B cell (primary cell): ENCODE results near the gene PIK3R3. TPM values are rescaled to one million over a fixed set of nuclear protein-coding genes. Genes with fewer than 3 reads are reported as not detected.

ENCODE experiments used
- ATAC-seq: fragments of 200-7000 bp; cut with Tn5 transposase; one replicate; pipeline ENCODE4 v1.10.0; 2021; ENCODE audit warnings: low read depth, mild to moderate bottlenecking, moderate number of reproducible peaks, moderate library complexity
- CTCF ChIA-PET: fragments of 350-600 bp; sonication (Branson Sonifier 250); formaldehyde crosslinking; loops from one replicate; lab custom pipeline; 2021; ENCODE audit warnings: antibody characterized with exemption, inconsistent platforms; lab: Charles Lee
- POLR2A ChIA-PET: fragments of 350-600 bp; sonication (Branson Sonifier 250); formaldehyde crosslinking; loops from one replicate; lab custom pipeline; 2021; ENCODE audit warnings: antibody characterized with exemption; lab: Charles Lee
- DNase-seq: peaks from one replicate; pipeline ENCODE4 v3.0.0; 2013
- H2AFZ ChIP-seq: 2 replicates; pipeline ENCODE4 v1.6.1; 2012; ENCODE audit warnings: mild to moderate bottlenecking, low read depth, low read length; ENCODE audit not compliant: insufficient read depth, poor library complexity, severe bottlenecking
- H3K27ac ChIP-seq, 2 donors: 1 replicate in 1 of 2; 2 replicates in 1 of 2; pipeline ENCODE4 v1.5.1; 2012 to 2013; ENCODE audit warnings: low read length in 2 of 2, mild to moderate bottlenecking in 2 of 2, moderate library complexity in 1 of 2
- H3K27me3 ChIP-seq, 4 experiments: fragments of 200-600 bp in 1 of 4; sonication (generic) in 1 of 4; replicated peaks in 1 of 4; 1 replicate in 2 of 4; 2 replicates in 2 of 4; pipeline versions ENCODE4 v1.6.1 to v1.7.0; 2013 to 2016; ENCODE audit warnings: low read length in 3 of 4, mild to moderate bottlenecking in 2 of 4, mixed read lengths in 1 of 4, moderate library complexity in 1 of 4; ENCODE audit not compliant: insufficient read depth in 4 of 4, control insufficient read depth in 3 of 4; ENCODE audit errors: control extremely low read depth in 1 of 4
- H3K36me3 ChIP-seq, 2 experiments: replicated peaks in 1 of 2; 1 replicate in 1 of 2; 2 replicates in 1 of 2; pipeline versions ENCODE4 v1.6.1 to v1.7.1; 2013; ENCODE audit warnings: low read length in 1 of 2; ENCODE audit not compliant: insufficient read depth in 2 of 2, control insufficient read depth in 1 of 2; ENCODE audit errors: control extremely low read depth in 1 of 2, extremely low read depth in 1 of 2
- H3K4me1 ChIP-seq, 2 donors: fragments of 200-600 bp in 1 of 2; sonication (generic) in 1 of 2; 1 replicate in 1 of 2; 2 replicates in 1 of 2; pipeline versions ENCODE4 v1.5.1 to v1.6.1; 2013 to 2017; ENCODE audit warnings: low read length in 2 of 2; ENCODE audit not compliant: control insufficient read depth in 2 of 2, insufficient read depth in 2 of 2
- H3K4me2 ChIP-seq: replicated peaks from 2 replicates; pipeline ENCODE3; 2012; ENCODE audit warnings: mild to moderate bottlenecking, low read depth, low read length; ENCODE audit not compliant: poor library complexity, severe bottlenecking
- H3K4me3 ChIP-seq, 5 experiments: fragments of 200-600 bp in 1 of 5; sonication (generic) in 1 of 5; 1 replicate in 3 of 5; 2 replicates in 2 of 5; pipeline versions ENCODE4 v1.5.1 to v1.7.0; 2011 to 2016; ENCODE audit warnings: low read length in 4 of 5, mild to moderate bottlenecking in 4 of 5, low read depth in 2 of 5, control low read depth in 1 of 5, moderate library complexity in 1 of 5; ENCODE audit not compliant: insufficient read depth in 1 of 5; ENCODE audit errors: control extremely low read depth in 1 of 5, extremely low read depth in 1 of 5
- H3K79me2 ChIP-seq: fragments of 200-600 bp; sonication (generic); one replicate; pipeline ENCODE4 v1.6.0; 2016; ENCODE audit warnings: low read length; ENCODE audit not compliant: control insufficient read depth, insufficient read depth
- H3K9ac ChIP-seq: fragments of 200-600 bp; sonication (generic); 2 replicates; pipeline ENCODE4 v1.6.1; 2017; ENCODE audit warnings: mild to moderate bottlenecking, low read length, moderate library complexity
- H3K9me3 ChIP-seq, 3 donors: one replicate each; pipeline versions ENCODE4 v1.6.1 to v1.7.1; 2013; ENCODE audit warnings: low read length in 2 of 3; ENCODE audit not compliant: control insufficient read depth in 2 of 3, insufficient read depth in 1 of 3; ENCODE audit errors: control extremely low read depth in 1 of 3
- H4K20me1 ChIP-seq: 2 replicates; pipeline ENCODE4 v1.6.0; 2012; ENCODE audit warnings: mild to moderate bottlenecking, low read length; ENCODE audit not compliant: insufficient read depth, control insufficient read depth, poor library complexity, severe bottlenecking
- H3K27ac Mint-ChIP-seq: one replicate; pipeline ENCODE4 v1.8.0; 2021; ENCODE audit warnings: mixed read lengths
- H3K27me3 Mint-ChIP-seq: one replicate; pipeline ENCODE4 v1.8.0; 2021; ENCODE audit warnings: mixed read lengths
- H3K4me1 Mint-ChIP-seq: one replicate; pipeline ENCODE4 v1.8.0; 2021; ENCODE audit warnings: mixed read lengths
- H3K4me3 Mint-ChIP-seq: one replicate; pipeline ENCODE4 v1.8.0; 2021; ENCODE audit warnings: mixed read lengths
- H3K9me3 Mint-ChIP-seq: one replicate; pipeline ENCODE4 v1.8.0; 2022; ENCODE audit warnings: mixed read lengths; ENCODE audit not compliant: insufficient read depth
- CTCF ChIP-seq: fragments of 200-600 bp; IDR thresholded peaks from one replicate; pipeline ENCODE4 v1.8.0; 2022; ENCODE audit warnings: antibody characterized with exemption, mild to moderate bottlenecking
- EZH2 ChIP-seq: IDR thresholded peaks from 2 replicates; pipeline ENCODE4 v1.6.1; 2012; ENCODE audit warnings: borderline replicate concordance, low read depth, mild to moderate bottlenecking, moderate library complexity, low read length; ENCODE audit not compliant: insufficient read depth, poor library complexity, severe bottlenecking
- WGBS: methylation state at CpG from one replicate; pipeline ENCODE4 v1.1.5; 2013; ENCODE audit warnings: missing lambda C conversion rate; ENCODE audit not compliant: insufficient coverage; 5-methylcytosine and 5-hydroxymethylcytosine counted together
- intact Hi-C: fragments of 100-400 bp; cut with micrococcal nuclease; formaldehyde crosslinking; loops from one replicate; pipeline ENCODE4 v1.10.0; 2022
- polyA plus RNA-seq: library from polyadenylated mRNA; depleted of rRNA; stranded (reverse); fragments of >200 nt; gene quantifications from 2 replicates; pipeline ENCODE4 v1.2.3, GENCODE V29; 2012
- total RNA-seq, 2 donors: library from RNA; stranded (reverse); fragments of 120-200 nt in 1 of 2; gene quantifications; 1 replicate in 1 of 2; 2 replicates in 1 of 2; pipeline versions ENCODE4 v1.2.3 to v1.2.4, GENCODE V29; 2013 to 2022

Gene PIK3R3
- total and polyA plus RNA-seq, 2 donors (not counting 1 experiment from before 2014, with no cell fraction given), result 0.06 to 0.17 TPM

- intact Hi-C loops, result no loop called here
- Mint-ChIP-seq H3K4me1 (peaks cover 16% of the 10 kb centered on the region), H3K27ac (no peak overlapping the region), H3K9me3 (no peaks in the 10 kb centered on the region), H3K4me3 (no peak overlapping the region), H3K27me3 (peaks cover 10% of the 10 kb centered on the region)
- WGBS, result 96% methylated on average over 4 of the region's 4 CpGs
- H3K36me3 ChIP-seq, result no peaks in the 10 kb centered on the region
- no peaks in the 10 kb centered on the region for H3K79me2 ChIP-seq
- TF ChIP-seq EZH2 (no peak), CTCF (no peak)
- no peak overlapping the region for H3K27ac ChIP-seq
- H2AFZ ChIP-seq, result no peak overlapping the region
- no peak overlapping the region for H3K9ac ChIP-seq
- peaks cover 6 to 24% of the 10 kb centered on the region in 2 donors for H3K4me1 ChIP-seq
- no peaks in the 10 kb centered on the region for H3K9me3 ChIP-seq
- H3K27me3 ChIP-seq, result peaks cover 0 to 13% (median 0%) of the 10 kb centered on the region in 4 experiments
- no peaks in the 10 kb centered on the region for H4K20me1 ChIP-seq
- CTCF ChIA-PET, result interaction anchor here (13.8 kb wide), 1 partner anchor 135 kb away, joined by 249 read pairs; no protein-coding TSS in a partner anchor
- no peak overlapping the region for H3K4me3 ChIP-seq
- POLR2A ChIA-PET, result no interaction called here
- DNase-seq, result no peak
- no peak for ATAC-seq
- no peak overlapping the region for H3K4me2 ChIP-seq
Measured at GRCh38 chr1:46172321-46172720, 39.9 kb upstream of the PIK3R3 start.

- no peak overlapping the region for H3K27ac Mint-ChIP-seq
- H3K27me3 Mint-ChIP-seq, result peaks cover 10% of the 10 kb centered on the region
- Histone ChIP-seq H3K4me2 (no peak overlapping the region), H3K9me3 (no peaks in the 10 kb centered on the region), H3K79me2 (no peaks in the 10 kb centered on the region), H3K27me3 (peaks cover 0 to 13% (median 0%) of the 10 kb centered on the region in 4 experiments), H3K4me1 (peaks cover 10 to 28% of the 10 kb centered on the region in 2 donors), H4K20me1 (no peaks in the 10 kb centered on the region), H3K36me3 (no peaks in the 10 kb centered on the region), H3K4me3 (no peak overlapping the region), H3K9ac (no peak overlapping the region), H3K27ac (no peak overlapping the region), H2AFZ (no peak overlapping the region)
- DNase-seq (no peak), ATAC-seq (no peak)
- 86% methylated on average over 6 of the region's 6 CpGs for WGBS
- no peaks in the 10 kb centered on the region for H3K9me3 Mint-ChIP-seq
- POLR2A ChIA-PET, result no interaction called here
- intact Hi-C loops, result no loop called here
- peaks cover 21% of the 10 kb centered on the region for H3K4me1 Mint-ChIP-seq
- no peak overlapping the region for H3K4me3 Mint-ChIP-seq
- TF ChIP-seq EZH2, result no peak
- TF ChIP-seq CTCF, result no peak
- CTCF ChIA-PET, result interaction anchor here (13.8 kb wide), 1 partner anchor 134 kb away, joined by 249 read pairs; no protein-coding TSS in a partner anchor
Measured at GRCh38 chr1:46171871-46172270, 39.4 kb upstream of the PIK3R3 start.
